NCI-H187 treated with DMSO at 0.1 percent for 48 hours (cell line): ENCODE measurements around the gene CA4.
A peak's percentile ranks its signal among the peaks of the same experiment; 100 is the strongest.
"Not testable (repeated sequence)": the region's sequence is repeated elsewhere in the genome, so short reads cannot be mapped to it uniquely, and the experiment has no call there.

Experiments
- DNase-seq: peaks from one replicate; lab custom pipeline; 2025; lab: John Stamatoyannopoulos, UW

CA4 gene

GRCh38 chr17:60176763-60177162, 27.0 kb downstream of the CA4 start:
- not testable (repeated sequence) for DNase-seq

GRCh38 chr17:60178180-60178579, 28.4 kb downstream of the CA4 start:
- peak; percentile 27 for DNase-seq

- not testable (repeated sequence) for DNase-seq
Measured at GRCh38 chr17:60180380-60180779, 30.6 kb downstream of the CA4 start.

- DNase-seq: not testable (repeated sequence)
Measured at GRCh38 chr17:60186372-60186771, 36.6 kb downstream of the CA4 start.

GRCh38 chr17:60186846-60187745, 37.3 kb downstream of the CA4 start:
- DNase-seq: not testable (repeated sequence)

- DNase-seq: no peak
Measured at GRCh38 chr17:60188759-60189158, 39.0 kb downstream of the CA4 start.

GRCh38 chr17:60190032-60190431, 40.3 kb downstream of the CA4 start:
- DNase-seq: not testable (repeated sequence)

- DNase-seq: not testable (repeated sequence)
Measured at GRCh38 chr17:60193032-60193431, 43.3 kb downstream of the CA4 start.

- DNase-seq: no peak
Measured at GRCh38 chr17:60193482-60193881, 43.7 kb downstream of the CA4 start.

- DNase-seq: not testable (repeated sequence)
Measured at GRCh38 chr17:60194141-60194540, 44.4 kb downstream of the CA4 start.

- DNase-seq: not testable (repeated sequence)
Measured at GRCh38 chr17:60198630-60199029, 48.9 kb downstream of the CA4 start.

GRCh38 chr17:60205782-60206181, 56.0 kb downstream of the CA4 start:
- DNase-seq: not testable (repeated sequence)

- not testable (repeated sequence) for DNase-seq
Measured at GRCh38 chr17:60208302-60208701, 58.5 kb downstream of the CA4 start.
